ENCODE measurements around the gene CSNK1G1.

The CSNK1G1 gene

DNA sequence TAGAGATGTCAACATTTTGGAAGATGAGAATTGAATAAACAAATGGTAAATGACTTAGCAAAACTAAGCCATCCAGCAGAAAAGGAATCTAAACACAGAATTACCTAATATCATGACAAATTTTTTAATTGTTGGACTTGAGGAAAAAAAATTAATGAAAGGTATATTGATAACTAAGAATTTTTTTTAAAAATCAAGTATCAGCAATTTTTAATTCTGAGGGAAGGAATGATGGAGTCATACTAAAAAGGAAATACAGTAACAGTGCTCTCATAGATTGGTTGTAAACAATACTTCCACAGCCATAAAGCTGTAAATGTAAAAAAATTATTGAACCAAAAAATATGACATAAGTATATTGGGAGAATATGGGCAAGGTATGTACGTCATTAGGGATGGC, 68.0 kb downstream of the CSNK1G1 start:
- no peak for DNase-seq (ENCODE audit: low read depth)

DNA sequence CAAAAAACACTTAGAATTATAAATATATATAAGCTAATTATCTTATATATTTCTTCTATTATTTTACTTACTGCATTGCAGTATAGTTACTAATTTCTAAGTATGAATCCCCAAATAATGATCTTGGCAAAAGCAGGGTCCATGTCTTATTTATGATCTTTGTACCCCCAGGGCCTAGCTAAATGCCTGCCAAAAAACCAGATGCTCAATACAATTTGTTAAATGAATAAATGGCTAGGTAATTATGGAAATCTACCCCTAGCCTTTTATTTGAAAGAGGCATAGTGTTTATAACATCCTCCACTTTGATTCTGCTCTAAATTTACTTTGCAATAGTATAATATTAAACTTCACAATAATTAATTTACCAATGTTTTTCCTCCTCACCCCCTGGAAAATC, 69.5 kb downstream of the CSNK1G1 start:
- no peak for DNase-seq (ENCODE audit: low read depth)

DNA sequence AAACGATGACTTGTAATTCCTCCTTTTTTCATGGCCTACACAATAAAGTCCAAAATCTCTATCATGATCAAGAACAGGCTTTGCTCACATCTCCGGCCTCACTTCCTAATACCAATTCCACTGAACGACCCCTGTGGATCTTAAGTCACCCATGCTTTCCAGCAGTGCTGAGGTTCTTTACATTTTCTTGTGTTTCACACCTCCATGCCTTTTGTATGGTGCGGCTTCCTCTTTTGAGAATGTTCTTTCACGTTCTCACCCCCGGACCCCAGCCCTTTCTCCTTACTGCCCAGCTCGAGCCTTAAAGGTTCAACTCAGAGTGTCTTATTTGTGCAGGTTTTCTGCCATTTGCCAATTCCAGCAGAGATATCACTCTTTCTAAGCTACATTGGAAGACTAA, 70.1 kb downstream of the CSNK1G1 start:
- DNase-seq (ENCODE audit: low read depth): no peak

DNA sequence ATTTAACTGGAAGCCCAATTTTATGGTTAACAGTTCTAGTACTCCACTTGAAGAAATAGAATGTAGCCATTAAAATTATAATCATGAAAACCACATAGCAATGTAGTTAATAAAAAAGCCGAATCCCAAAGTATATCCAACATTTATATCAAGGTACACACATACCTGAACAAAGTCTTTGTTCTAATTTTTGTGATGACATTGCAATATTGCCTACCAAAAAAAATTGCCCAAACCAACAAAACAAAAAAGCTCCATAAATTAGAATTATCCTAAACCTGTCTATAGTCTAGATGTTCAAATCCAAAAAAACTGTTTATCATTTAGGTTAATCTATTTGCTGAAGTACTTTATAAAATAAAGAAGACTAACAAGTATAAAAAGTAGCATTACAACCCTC, 70.8 kb downstream of the CSNK1G1 start:
- no peak for DNase-seq (ENCODE audit: low read depth)

DNA sequence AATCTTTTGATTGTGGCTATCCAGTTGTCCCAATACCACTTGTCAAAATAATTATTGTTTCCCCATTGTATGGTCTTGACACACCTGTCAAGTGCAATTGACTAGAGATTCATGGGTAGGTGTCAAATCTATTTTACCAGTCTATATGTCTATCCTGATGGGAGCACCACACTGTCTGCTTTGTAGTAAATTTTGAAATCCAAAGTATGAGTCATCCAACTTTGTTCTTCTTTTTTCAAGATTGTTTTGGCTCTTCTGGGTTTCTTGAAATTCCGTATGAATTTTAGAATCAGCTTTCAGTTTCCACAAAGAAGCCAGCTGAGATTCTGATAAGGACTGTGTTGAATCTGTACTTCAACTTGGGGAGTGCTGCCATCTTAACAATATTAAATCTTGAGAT, 71.9 kb downstream of the CSNK1G1 start:
- DNase-seq (ENCODE audit: low read depth): no peak

DNA sequence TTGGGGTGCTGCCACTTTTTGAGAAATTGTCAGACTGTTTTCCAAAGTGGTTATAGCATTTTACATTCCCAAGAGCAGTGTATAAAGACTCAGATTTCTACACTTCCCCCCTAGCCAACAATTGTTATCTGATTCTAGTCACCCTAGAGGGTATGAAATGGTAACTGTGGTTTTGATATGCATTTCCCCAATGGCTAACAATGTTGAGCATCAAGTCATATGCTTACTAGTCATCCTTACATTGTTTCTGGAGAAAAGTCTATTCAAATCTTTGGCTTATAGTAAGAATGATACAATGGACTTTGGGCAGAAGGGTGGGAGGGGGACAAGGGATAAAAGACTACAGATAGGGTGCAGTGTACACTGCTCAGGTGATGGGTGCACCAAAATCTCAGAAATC, 73.3 kb downstream of the CSNK1G1 start:
- no peak for DNase-seq (ENCODE audit: low read depth)

DNA sequence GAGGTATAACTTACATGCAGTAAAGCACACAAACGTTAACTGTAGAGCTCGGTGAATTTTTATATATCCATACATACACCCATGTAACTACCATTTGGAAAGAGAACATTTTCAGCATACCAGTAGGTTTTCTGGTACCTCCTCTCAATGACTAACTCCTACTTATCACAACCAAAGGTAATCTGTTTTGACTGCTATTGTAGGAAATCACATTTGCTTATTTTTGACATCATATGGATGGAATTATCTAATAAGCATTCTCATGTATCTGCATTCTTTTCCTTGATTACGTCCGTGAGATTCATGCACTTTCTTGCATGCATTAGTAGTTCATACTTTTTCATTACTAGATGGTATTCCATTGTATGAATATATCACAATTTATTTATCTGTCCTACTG, 76.8 kb downstream of the CSNK1G1 start:
- no peak for DNase-seq (ENCODE audit: low read depth)

DNA sequence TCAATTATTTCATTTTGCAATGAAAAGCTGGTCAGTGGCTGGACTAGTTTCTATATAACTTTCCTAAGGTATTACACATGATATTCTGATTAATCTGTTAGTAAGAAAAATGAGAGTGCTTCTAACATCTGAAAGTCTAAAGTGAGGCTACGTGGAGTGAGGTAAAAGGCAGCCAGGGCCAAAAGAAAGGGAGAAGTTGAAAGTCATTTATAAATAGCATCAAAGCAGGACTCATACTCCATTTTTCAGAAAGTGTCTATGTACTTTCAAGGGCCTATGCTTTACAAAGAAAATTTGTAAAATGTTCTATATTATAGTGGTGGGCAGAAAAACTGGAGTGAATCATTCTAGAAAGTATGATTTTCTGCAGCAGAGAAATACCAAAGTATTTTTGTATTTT, 80.0 kb downstream of the CSNK1G1 start:
- DNase-seq (ENCODE audit: low read depth): no peak

DNA sequence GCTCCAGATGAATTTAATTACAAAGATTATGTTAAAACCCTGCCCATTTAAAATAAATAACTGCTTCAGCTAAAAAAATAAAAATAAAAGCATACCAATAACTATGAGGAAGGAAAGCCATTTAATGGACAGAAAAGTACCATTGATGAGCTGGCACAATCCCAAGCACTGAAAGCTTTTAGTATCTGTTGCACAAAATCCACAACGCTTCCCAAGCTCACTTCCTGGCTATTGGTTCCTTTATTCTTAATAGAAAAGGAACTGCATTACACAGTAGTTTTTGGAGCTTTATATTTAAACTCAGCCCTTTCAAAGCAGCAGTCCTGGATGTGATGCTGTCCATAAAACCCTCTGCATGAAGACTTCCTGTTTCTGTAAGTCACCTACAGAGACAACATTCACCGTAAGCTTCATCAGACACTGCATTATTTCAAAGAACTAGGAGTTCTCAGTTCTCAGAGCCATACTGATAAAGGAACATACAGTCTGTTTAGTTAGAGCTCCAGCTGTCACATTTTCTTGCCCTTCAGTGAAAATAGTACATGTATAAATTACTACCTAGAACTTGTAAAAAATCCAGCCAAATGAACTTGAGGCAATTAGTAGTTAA, 81.5 kb downstream of the CSNK1G1 start:
- no peak for DNase-seq (ENCODE audit: low read depth)

DNA sequence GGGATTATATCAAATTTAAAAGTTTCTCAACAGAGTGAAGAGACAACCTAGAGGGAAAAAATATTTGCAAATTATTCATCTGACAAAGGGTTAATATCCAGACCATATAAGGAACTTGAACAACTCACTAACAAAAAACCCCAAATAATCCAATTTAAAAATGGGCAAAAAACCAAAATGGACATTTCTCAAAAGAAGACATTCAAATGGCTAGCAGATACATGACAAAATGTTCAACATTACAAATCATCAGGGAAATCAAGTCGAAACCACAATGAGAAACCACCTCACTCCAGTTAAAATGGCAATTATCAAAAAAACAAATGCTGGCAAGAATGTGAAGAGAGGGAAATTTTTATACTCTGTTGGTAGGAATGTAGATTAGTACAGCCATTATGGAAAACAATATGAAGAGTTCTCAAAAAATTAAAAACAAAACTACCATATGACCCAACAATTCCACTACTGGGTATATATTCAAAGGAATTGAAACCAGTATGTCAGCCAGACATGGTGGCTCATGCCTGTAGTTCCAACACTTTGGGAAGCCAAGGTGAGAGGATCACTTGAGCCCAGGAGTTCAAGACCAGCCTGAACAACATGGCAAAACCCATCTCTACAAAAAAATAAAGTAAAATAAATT, 88.5 kb downstream of the CSNK1G1 start:
- DNase-seq (ENCODE audit: low read depth): no peak

DNA sequence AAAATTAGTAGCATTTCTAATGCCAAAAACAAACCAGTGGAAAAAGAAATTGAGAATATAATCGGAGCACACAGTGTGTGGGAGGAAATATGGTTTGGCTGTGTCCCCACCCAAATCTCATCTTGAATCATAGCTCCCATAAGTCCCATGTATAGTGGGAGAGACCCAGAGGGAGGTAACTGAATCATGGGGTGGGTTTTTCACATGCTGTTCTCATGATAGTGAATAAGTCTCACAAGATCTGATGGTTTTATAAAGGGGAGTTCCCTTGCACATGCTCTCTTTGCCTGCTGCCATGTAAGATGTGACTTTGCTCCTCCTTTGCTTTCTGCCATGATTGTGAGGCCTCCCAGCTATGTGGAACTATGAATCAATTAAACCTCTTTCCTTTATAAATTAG, 90.8 kb downstream of the CSNK1G1 start:
- DNase-seq (ENCODE audit: low read depth): peak; percentile 25

DNA sequence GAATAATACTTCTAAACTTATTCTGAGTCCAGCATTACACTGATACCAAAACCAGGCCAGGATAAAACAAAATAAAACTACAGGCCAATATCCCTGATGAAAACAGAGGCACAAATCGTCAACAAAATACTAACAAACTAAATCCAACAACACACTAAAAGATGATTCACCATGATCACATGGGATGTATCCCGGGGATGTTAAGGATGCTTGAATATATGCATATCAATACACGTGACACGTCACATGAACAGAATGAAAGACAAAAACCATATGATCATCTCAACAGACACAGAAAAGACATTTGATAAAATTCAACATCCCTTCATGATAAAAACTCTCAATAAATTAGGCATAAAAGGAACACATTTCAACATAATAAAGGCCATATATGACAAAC, 91.5 kb downstream of the CSNK1G1 start:
- DNase-seq (ENCODE audit: low read depth): no peak

DNA sequence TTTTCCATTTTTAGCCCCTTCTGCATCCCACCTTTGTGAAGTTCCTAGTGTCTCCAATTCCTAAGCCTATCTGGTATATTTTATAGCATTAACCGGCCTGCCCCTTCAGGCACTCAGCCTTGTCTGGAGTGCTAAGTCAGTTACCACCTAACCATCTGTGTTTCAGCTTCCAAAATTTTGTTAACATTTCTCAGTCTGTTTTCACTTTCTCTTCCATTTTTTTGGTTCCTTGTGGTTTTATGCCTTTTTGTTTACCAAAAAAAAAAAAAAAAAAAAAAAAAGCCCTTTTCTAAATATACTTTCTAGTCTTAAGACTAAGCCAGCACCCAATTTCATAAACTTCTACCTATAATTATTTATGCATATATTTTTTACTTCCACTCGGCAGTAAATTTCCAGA, 92.4 kb downstream of the CSNK1G1 start:
- DNase-seq (ENCODE audit: low read depth): no peak

DNA sequence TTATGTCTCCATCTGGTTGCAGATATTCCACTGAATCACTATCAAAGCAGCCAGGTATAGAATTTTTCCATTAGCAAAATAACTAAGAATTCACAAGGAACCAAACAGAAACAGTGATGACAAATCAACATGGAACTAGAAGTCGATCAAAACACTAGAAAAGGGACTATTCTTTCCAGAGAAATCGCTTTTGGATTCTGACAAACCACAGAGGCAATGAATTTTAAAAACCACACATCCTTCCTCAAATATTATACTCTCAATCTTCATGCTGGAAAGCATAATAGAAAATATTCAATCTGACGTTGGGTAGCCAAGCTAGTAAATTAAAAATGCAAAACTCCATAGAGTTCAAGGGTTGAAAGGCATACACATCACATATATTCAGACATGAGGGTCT, 99.9 kb downstream of the CSNK1G1 start:
- no peak for DNase-seq (ENCODE audit: low read depth)

DNA sequence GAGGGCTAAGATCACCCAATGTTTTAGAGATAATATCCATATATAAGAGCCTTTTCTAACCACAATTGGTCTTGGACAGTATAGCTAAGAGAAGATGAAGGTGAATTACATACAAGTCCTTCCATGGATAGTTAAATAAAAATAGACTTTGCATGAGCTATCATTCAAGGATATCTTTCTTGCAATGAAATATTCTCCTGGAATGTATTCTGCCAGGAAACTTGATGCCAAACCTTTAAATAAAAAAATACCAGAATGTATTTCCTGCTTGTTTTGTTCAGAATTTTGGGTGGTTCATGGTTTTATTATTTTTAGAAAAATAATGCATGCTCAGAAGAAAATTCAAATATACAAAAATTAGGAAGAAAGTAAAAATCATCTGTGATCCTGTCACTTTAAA, 104.3 kb downstream of the CSNK1G1 start:
- DNase-seq (ENCODE audit: low read depth): no peak

DNA sequence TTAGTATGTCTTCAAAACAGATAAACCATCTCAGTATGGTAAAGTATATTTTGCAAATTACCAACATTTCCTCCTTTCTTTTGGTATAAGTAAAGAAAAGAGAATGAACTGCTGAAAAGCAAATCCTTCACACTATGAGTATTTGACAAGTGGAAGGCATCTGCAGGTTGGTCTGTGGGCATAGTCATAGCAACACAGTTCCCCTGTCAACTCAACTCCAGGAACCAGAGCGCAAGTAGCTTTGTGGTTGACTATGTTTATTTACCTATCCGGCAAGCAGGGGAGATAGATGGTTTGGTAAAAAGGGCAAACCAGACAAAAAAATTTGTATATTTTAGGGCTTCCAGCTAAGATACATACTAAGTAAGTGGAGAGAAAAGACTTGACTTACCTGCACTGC, 104.9 kb downstream of the CSNK1G1 start:
- no peak for DNase-seq (ENCODE audit: low read depth)

DNA sequence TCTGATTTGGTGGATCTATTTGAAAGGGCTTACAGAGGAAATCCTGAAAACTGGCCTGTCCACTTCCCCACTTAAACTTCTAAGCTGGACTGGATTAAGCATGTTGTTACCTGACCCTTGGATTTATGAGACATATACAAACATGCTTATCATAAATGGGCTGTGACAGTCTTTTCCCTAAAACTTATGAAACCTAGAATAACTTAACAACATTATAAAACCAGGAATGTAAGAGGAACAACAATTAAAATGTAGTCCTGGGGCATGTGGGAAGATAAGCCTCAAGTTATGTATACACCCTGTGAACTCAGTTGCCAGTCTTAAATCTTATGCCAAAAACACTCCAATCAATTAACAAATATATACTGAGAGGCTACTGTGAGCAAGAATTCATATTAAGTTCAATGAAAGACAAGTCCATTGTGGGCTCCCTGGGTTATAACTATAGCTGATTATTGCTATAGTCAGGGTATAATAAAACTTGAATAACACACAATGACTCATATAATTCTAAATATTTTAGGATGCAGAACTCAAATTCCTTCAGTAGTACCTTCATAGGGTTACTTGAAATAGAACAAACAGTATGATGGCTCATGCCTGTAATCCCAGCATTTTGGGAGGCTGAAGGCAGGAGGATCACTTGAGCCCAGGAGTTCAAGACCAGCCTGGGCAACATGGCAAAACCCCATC, 105.9 kb downstream of the CSNK1G1 start:
- DNase-seq (ENCODE audit: low read depth): no peak

DNA sequence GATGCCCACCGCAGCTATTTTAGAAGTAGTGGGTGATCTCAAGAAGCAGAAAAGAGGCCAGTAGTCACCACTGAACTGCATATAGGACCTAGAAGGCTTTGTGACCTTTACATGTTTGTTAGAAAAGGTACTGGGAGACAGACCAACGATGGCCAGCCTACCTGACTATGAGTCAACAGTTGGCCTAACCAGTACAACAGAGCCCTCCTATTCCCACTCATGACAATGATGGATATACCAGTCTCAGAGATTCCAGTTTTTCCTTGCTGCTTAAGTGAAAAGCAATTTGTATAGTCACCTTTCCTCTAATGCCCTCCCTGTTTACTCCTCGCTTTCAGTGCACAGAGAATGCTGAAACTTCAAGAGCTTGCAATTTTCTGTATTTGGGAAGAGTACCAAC, 106.6 kb downstream of the CSNK1G1 start:
- no peak for DNase-seq (ENCODE audit: low read depth)

DNA sequence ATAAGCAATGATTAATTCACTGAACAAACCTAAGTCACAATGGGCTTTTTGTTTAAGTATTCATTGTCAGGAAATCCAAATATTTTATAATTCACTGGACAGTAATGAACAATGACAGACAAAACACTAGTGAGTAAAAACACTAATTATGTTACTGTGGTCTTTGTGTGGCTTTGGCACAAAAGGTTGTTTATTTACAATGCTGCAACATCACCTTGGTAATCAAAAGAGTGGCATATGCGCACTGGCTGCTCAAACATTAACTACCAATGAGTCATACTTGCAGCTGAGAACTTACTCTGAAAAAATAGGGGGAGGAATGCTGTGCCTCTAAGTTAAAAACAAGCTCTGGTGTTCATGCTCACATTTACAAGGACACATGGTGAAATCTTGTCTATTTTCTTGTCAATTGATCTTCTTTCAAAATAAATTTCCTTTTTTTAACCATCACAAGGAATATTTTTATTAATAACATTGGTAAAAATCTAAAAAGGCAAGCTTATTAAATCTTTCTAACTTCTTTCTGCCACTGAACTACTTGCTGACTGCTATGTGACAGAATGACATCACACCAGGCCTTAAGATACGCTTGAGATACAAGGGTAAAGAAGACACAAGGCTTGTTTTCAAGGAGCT, 107.9 kb downstream of the CSNK1G1 start:
- peak; percentile 13 for DNase-seq (ENCODE audit: low read depth)

DNA sequence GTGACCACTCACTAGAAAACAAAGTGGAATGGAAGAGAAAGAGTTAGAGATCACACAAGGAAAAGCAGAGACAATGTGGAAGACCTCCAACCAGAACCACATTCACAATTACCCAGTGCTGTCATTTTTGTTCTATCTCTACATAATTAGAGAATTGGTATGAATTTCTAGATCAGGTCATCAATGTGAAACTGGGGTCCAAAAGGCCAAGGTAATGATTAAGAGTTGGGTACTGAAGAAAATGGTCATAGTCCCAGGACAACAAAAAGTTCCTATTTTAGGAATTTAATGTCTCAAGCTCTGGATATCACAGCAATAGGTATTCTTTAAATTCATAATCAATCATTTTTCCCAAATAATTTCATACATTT, 108.5 kb downstream of the CSNK1G1 start:
- no peak for DNase-seq (ENCODE audit: low read depth)

DNA sequence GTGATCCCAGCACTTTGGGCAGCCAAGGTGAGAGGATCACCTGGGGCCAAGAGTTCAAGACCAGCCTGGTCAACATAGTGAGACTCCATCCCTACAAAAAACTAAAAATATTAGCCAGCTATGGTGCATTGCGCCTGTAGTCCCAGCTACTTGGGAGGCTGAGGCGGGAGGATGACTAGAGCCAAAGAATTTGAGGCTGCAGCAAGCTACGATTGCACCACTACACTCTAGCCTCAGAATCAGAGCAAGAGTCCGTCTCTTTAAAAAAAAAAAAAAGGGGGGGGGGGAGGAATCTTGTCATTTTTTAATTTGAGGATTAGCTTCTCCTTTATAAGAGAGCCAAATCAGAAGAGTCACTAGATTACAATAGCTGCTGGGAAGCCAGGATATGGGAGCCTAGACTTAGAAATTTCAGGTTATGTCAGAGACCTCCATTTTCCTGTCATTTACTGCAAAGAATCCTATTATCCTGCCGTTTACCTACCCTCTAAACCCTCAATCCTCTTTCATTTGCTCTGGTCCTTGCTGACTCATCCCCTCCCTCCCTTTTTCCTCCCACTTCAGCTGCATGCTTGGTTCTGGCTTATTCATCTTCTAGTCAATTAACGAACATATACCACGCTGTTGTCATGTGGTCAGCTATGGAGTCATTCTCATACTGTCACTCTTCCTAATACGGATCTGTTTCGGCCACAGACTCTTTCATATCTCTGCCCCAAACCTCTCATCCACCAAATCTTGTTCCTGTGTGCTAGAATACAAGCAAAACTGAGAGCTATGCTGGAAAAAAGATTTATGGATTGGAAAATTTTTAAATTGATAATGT, 109.4 kb downstream of the CSNK1G1 start:
- DNase-seq (ENCODE audit: low read depth): peak; percentile 39

DNA sequence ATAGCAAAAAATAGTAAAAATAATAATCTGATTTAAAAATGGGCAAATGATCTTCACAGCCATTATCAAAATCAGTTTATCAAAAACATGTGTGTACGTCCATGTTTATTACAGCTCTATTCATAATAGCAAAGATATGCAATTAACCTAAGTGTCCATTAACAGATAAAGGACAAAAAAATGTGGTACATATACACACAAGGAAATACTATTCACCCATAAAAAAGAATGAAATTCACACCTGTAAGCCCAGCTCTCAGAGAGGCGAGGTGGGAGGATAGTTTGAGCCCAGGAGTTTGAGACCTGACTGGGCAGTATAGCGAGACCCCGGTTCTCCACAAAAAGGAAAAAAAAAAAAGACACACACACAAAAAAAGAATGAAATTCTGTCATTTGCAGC, 110.6 kb downstream of the CSNK1G1 start:
- DNase-seq (ENCODE audit: low read depth): no peak
